CD4-positive, alpha-beta T cell treated with Interleukin-2 at 100 ng/mL for 4 hours (primary cell): Measurements from ENCODE around the gene RGS2.

Experiments used
- DNase-seq: peaks from one replicate; pipeline ENCODE4 v3.0.0-alpha.2; 2020; ENCODE audit warnings: low spot score

RGS2 gene, protein sequence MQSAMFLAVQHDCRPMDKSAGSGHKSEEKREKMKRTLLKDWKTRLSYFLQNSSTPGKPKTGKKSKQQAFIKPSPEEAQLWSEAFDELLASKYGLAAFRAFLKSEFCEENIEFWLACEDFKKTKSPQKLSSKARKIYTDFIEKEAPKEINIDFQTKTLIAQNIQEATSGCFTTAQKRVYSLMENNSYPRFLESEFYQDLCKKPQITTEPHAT

DNA sequence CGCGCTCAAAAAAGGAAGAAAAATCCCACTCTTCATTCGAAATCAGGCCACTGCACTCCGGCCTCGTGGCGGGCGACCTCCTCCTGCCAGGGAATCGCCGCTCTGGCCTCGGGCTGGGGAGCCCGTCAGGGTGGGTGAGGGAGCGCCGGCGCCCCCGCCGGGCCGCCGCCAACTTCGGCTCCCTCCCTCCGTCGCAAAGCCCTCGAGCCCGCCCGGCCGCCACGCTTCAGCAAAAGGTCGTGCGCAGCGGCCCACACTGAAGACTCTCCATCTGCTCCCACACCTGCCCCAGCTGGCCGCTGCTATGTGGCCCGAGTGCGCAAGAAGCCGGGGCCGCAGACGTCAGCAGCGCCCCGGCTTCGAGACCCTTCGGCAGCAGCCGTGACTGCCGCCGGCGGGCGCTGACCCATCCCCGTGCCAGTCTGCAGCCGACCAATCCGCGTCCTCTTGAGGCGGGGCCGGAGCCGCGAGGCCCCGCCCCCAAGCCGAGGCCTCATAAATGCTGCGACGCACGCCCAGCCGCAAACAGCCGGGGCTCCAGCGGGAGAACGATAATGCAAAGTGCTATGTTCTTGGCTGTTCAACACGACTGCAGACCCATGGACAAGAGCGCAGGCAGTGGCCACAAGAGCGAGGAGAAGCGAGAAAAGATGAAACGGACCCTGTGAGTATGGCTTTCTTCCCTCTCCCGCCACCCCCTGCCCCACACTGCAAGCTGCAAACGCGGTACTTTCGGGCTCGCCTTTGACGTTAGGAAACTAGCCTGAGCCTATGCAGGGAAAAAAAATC lies at the start of gene RGS2:
Gene RGS2, plus strand, starts transcription at position 522 of the 789 bp plus-strand sequence. Its CDS starts 33 bp downstream, at position 555.
- peak; percentile 90 for DNase-seq

DNA sequence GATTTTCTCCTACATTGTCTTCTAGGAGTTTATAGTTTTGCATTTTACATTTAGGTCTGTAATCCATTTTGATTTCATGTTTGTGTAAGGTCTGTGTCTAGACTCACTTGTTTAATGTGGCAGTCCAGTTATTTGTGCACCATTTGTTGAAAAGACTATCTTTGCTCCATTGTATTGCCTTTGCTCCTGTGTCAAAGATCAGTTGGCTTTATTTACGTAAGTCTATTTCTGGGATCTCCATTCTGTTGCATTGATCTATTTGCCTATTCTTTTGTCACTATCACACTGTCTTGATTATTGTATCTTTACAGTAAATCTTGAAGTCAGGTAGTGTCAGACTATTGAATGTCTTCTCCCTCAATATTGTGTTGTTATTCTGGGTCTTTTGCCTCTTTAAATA lies 49.7 kb upstream of the RGS2 start:
- no peak for DNase-seq

DNA sequence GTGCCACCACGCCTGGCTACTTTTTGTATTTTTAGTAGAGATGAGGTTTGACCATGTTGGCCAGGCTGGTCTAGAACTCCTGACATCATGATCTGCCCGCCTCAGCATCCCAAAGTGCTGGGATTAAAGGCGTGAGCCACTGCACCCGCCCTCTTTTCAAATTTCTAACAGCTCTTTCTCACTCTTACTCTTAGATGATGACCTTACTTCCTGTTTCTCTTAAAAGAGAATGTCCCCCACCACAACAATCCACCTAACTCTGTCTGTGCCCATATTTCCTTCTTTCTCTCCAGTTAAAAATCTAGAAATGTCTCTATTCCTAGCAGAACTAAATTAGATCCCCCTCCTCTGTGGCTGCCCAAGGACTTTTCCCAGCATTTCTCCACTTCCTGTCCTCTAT lies 46.6 kb upstream of the RGS2 start:
- DNase-seq = no peak

DNA sequence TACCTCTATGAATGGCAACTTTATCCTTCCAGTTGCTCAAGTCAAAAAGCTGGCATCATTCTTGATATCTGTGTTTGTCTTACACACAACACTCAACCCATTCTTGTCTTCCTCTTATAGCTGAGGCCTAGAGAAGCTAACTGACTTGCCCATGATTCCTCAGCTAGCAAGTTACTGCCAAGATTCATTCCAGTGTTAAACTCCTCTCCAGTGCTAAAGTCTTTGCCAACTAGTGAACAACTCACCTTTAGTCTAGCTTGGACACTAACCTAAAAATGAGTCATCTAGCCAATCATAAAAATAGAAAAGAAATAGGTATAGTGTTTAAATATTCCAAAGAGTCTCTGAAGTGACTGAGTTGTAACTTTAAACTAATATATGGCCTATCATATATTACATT lies 45.6 kb upstream of the RGS2 start:
- no peak for DNase-seq

DNA sequence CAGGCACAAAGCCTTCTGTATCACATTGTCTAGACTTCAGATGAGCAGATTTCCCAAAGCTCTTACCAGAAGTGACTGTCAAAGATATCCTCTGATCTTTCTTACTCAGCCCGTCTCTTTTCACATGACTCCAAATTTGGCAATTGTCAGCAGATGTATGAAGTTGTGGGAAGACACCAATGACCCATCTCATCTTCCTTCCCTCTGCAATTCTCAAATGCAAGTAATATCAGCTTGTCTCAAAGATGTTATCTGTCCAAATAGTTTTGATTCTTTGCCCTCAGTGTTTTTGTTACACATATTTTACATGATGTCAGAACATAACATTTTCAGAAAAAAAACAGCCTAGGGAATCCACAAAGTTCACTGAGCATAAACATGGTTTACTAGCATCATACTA lies 45.1 kb upstream of the RGS2 start:
- DNase-seq = no peak

DNA sequence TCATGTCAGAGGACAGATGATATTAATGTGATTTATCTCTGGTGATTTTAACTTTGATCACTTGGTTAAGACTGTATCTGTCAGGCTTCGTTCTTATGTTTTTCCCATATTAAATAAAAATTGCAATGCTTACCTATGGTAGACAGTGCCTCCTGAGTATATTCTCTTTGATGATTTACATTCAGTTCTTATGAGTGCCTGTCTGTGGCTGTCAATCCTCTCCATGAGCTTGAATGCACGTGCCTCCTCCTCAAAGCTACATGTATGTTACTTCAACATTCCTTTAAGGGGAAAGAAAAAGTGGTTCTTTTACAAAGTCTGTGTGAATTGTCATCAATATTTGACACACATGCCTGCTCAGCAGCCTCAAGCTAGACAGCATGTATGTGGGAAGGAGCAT lies 44.2 kb upstream of the RGS2 start:
- DNase-seq = no peak

DNA sequence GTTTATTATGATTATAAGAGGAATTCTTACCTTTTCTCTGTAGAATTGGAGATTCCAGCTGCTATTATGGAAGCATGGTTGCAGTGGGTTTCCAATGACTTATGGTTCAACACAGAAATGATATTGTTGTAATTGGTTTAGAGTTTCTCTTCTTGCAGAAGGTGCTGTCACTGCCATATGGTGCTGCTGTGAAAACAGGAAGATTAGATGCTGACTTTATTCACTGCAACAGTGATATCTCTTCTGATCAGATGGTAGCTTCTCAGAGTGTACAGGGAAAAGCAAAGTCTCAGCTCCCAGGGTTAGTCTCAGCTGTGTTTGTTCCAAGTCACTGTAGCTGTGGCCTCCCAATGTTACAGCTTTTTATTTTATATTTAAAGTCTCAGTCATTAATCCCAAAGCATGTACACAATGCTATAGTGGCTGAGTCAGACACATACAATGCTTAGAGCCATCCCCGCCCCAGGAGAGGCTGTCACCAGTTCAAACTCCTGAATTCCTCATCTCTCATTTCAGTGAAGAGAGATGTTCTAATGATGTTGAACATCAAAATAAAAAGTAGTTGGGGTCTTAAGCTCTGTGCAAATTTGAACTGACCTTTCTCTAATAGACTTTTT lies 42.7 kb upstream of the RGS2 start:
- DNase-seq = no peak

DNA sequence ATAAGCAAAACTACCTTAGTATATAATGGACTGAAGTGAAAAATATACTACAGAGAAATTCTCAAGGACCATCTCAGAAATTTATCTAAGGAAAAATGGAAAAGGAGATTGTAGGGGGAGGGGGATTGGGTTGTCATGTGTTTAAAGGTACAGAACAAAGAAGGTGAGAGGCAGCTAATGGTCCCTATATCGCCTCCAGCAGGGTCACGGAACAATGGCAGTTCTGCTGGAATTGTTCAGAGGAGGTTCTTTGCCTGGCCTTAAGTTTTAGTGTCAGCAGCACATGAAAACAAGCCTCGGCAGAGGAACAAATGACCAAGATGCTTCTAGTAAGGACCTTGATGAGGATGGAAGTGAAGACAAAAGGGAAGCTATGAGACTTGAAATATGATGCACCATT lies 42.0 kb upstream of the RGS2 start:
- no peak for DNase-seq

DNA sequence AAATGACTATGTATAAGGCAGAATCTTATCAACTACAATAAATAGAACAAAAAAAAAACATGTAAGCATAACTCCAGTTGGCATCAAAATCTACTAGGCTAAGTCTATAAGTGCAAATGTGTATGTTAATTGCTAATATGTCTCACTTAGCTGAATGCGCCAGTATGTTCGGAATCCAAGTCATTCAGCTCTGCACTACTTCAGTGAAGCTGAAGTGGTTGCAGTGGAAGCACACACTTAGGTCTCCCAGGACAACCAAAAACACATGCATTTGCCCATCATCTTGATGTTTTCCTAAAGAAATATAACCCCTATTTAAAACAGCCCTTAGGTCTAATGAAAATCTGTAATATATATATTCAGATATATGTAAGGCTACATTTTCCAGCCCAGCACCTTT lies 41.0 kb upstream of the RGS2 start:
- DNase-seq = no peak

DNA sequence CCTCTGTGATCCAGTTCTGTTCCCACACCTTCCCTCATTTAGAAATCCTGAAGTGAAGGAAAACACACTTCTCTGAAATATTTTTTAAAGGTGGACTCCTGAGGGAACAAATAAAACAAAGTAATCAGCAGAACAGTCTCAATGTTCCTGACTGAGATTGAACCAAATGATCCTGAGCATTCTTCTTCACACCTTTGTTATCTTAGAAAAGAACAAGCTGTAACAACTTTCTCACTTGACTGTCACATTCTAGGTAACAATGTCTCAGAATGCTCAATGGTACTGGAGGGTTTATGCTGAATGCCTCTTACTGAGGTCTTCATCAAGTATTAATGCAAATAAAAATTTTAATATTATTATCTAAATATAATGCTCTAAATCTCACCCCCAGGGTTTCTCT lies 40.4 kb upstream of the RGS2 start:
- no peak for DNase-seq

DNA sequence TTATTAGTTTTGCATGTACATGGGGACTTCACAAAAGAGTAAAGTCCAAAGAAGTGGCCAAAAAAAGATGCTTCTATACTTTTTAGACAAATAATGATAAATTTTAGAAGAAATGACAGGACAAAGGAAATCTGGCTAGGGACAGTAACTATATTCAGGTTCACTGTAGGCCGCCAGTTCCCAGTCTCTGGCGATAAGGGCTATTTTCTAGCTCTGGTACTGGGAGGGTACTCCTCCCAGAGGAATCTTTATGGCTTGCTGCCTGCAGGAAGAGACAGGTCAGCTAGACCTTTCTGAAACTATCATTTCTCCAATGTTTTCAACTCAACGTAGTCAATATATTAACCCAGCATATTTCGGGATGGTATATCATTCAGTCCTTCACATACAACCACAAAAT lies 37.5 kb upstream of the RGS2 start:
- no peak for DNase-seq

DNA sequence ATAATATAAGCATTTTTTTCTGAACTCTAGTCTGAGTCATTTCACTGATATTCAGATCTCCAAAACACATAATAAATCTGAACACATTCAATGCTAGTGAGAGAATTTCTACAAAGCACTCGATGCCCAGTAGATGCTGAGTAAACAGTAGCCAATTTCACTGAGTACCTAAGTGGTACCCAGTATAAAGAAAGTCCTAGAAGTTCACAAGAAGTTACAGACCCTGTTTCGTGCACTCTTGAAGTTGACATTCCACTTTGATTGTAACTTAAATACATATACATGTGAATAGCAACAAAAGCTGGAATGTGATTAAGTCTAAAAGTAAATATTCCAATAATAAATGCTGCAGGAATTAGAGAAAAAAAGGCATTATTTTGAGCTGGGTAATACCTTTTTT lies 33.2 kb upstream of the RGS2 start:
- no peak for DNase-seq

DNA sequence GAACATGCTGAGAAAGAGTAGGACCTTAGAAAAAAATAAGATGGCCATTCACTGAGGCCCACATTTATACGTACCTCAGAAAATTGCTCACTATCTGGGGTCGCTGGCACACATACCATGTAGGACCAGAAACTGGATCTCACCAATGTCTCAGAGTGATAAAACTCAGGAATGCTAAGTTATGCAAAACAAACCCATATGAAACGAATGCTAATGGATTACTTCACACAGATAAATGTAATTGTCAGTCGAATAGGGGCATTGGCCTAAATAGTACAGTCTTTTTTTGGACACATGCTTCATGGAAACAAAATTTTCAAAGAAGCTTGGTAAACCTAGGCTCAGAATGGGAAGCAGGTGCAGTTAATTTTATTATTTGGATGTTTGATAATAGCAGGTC lies 32.6 kb upstream of the RGS2 start:
- DNase-seq = no peak

DNA sequence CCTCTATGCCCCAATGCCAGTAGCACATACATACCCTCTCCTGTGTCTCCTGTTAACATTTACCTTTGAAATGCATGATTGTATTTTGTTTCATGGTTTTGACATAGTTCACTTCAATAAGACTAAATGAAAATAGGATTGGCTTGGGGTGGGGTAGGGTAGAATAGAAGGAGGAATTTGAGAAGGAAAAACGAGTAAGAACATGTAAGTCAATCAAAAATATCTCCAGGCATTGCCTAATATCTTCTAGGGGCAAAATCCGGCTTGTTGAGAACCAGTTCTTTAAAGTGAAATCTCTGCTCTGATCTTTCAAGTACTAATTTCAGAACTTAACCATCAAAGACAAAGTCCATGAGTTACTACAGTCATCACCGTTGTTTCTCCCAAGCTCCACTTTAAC lies 31.8 kb upstream of the RGS2 start:
- DNase-seq = no peak

DNA sequence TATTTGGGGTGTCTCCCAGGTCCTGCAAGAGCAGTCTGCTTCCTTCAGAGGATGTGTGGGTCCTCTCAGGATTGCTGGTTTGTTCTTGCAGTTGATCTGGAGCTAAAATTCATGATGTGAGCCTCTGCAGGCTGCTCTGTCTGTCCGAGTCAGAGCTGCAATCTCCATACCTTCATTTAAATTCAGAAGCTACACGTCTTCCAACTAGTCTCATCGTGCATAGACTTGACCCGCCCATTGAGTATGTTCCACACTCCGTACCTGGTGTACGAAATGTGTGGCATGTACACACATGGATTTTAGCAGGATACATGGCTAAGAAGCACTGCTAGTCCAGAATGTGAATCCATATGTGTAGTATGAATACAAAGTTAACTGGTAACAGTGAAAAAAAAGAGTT lies 25.0 kb upstream of the RGS2 start:
- no peak for DNase-seq

DNA sequence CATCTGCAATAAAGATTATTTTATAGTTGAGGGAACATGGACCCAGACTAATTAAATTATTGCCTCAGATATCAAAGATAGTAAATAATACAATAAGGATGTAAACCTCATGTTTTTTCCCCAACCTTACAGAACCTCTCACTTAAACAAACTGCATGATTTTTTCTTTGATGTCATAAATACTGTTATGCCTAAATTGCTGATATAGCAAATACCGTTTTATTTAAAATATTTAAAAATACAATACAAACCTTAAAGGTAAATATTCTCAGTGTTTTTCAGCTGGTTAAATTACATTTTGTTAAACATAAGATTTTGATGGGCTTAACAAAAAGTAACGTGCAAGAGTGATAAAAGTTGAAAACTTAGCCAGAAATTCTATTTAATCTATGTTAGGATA lies 24.4 kb upstream of the RGS2 start:
- no peak for DNase-seq

DNA sequence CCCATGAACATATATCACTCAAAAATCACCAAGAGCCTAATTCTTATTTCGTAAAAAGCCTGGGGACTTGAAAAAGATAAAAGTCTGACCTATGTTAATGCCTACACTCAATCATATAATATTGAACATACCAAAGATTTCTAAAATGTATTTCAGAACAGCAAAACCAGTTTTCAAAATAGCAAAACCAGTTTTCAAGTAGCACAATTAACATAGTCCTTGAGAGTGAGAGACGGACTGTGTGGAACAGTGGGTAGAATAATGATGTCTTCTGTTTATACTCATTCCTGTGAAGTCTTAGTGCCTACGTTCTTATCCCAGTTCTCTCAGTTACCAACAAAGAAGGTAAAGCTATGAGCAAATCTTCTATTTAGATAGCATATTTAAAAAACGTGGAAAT lies 22.3 kb upstream of the RGS2 start:
- no peak for DNase-seq

DNA sequence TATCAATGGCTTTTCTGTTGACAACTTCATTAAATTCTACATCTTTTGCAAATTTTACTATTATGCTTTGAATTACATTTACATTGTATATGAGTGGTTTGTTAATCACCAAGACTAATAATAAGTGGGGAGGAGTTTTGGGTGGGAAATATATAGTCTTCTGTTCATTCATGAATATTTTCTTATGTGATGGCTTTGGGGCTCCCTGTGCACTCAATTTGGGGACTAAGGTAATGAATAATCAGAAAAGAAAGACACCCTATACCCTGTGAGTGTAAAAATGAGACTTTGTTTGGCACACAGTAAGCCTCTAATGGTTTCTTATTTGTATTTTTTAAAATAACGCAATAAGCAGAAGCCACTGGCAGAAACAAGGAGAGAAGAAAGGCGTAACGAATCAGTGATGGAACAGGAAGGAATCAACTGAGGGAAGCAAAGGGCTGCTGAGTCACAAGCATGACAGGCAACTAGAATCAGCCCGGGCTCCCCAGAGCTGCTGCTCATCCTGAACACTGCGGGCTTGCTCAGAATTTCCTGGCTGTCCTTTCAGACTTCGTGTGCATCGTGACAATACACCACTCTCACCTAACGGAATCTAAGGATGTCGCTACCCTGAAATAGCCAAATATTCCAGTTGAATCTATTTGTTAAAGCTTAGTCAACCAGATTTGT lies 20.8 kb upstream of the RGS2 start:
- DNase-seq = no peak

DNA sequence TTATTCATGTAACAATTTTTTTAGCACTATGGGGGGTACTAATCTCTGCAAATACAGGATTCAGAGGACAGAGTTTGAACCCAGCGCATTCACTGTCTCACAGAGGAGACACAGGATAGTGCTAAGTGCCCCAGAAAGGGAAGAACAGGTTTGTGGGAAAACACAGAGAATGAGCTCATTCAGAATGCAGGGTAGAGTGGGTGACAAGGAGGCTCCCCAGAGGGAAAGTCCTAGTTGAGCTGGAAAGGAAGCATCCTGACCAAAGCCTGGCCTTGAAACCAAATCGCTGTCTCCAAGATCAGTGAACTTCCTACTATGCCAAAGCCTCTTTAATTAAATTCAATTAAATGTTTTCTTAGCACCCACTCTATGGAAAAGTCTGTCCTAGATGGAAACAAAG lies 19.0 kb upstream of the RGS2 start:
- no peak for DNase-seq

DNA sequence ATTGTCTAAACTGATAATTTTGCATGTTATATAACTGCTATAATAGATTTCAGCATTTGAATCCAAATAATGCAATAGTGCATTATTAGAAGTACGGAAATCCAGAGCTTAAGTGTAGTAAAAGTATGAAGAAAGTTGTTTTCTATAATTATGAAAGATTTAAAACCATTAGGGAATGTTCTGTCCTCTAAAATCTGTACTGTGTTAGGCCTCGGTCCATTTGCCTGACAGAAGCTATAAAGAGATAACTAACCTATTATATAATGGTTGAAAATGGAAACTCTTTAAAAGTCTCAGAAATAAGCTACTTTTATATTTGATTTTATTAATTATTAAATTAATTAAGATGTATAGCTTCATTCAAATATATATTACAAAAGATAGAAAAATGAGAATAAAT lies 16.2 kb upstream of the RGS2 start:
- DNase-seq = no peak

DNA sequence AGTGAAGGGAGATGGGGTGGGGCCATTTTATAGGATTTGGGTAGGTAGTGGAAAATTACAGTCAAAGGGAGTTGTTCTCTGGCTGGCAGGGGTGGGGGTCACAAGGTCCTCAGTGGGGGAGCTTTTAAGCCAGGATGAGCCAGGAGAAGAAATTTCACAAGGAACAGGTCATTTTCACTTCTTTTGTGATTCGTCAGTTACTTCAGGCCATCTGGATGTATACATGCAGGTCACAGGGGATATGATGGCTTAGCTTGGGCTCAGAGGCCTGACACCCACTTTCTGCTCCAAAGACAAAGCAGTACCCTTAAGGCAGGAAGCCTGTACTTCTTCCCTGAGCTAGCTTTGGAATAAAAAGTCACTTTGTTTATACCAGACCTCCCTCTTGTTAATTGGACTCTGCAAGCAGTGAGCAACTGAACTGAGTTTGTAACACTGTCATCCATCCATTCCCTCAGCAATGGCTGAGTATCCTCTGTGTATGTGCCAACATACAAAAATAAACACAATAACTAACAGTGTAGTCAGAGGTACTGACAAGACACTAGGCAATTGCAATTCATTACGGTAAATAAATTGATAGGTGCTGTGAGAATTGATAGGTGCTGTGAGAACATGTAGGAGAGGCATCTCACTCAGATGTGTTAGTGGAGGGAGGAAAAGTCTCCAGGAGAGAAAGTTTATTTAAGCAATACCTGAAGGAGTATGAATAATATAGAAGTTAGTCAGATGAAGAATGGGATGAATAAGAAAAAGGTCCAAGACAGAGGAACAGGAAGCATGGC lies 14.7 kb upstream of the RGS2 start:
- DNase-seq = no peak

DNA sequence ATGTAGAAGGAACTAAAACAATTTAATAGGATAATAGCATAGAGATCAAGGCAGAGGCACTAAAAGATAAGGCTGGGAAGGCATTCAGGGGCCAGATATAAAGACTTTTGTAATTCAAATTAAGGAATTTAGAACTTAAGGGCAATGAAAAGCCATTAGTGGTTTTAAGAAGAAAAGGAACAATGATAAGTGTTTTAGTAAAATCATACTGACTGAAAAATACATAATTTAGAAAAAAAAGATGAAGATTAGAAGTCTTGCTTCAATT lies 14.1 kb upstream of the RGS2 start:
- no peak for DNase-seq
